B cell (primary cell): ENCODE measurements around the gene TPSAB1. TPM values are rescaled to one million over a fixed set of nuclear protein-coding genes. Genes with fewer than 3 reads are reported as not detected.
"Not testable (repeated sequence)": the region's sequence is repeated elsewhere in the genome, so short reads cannot be mapped to it uniquely, and the experiment has no call there.

ENCODE experiments used
- ATAC-seq: fragments of 200-7000 bp; cut with Tn5 transposase; one replicate; pipeline ENCODE4 v1.10.0; 2021; ENCODE audit warnings: low read depth, mild to moderate bottlenecking, moderate number of reproducible peaks, moderate library complexity
- CTCF ChIA-PET: fragments of 350-600 bp; sonication (Branson Sonifier 250); formaldehyde crosslinking; loops from one replicate; lab custom pipeline; 2021; ENCODE audit warnings: antibody characterized with exemption, inconsistent platforms; lab: Charles Lee
- POLR2A ChIA-PET: fragments of 350-600 bp; sonication (Branson Sonifier 250); formaldehyde crosslinking; loops from one replicate; lab custom pipeline; 2021; ENCODE audit warnings: antibody characterized with exemption; lab: Charles Lee
- DNase-seq: peaks from one replicate; pipeline ENCODE4 v3.0.0; 2013
- H2AFZ ChIP-seq: 2 replicates; pipeline ENCODE4 v1.6.1; 2012; ENCODE audit warnings: mild to moderate bottlenecking, low read depth, low read length; ENCODE audit not compliant: insufficient read depth, poor library complexity, severe bottlenecking
- H3K27ac ChIP-seq, 2 donors: 1 replicate in 1 of 2; 2 replicates in 1 of 2; pipeline ENCODE4 v1.5.1; 2012 to 2013; ENCODE audit warnings: low read length in 2 of 2, mild to moderate bottlenecking in 2 of 2, moderate library complexity in 1 of 2
- H3K27me3 ChIP-seq, 4 experiments: fragments of 200-600 bp in 1 of 4; sonication (generic) in 1 of 4; replicated peaks in 1 of 4; 1 replicate in 2 of 4; 2 replicates in 2 of 4; pipeline versions ENCODE4 v1.6.1 to v1.7.0; 2013 to 2016; ENCODE audit warnings: low read length in 3 of 4, mild to moderate bottlenecking in 2 of 4, mixed read lengths in 1 of 4, moderate library complexity in 1 of 4; ENCODE audit not compliant: insufficient read depth in 4 of 4, control insufficient read depth in 3 of 4; ENCODE audit errors: control extremely low read depth in 1 of 4
- H3K36me3 ChIP-seq, 2 experiments: replicated peaks in 1 of 2; 1 replicate in 1 of 2; 2 replicates in 1 of 2; pipeline versions ENCODE4 v1.6.1 to v1.7.1; 2013; ENCODE audit warnings: low read length in 1 of 2; ENCODE audit not compliant: insufficient read depth in 2 of 2, control insufficient read depth in 1 of 2; ENCODE audit errors: control extremely low read depth in 1 of 2, extremely low read depth in 1 of 2
- H3K4me1 ChIP-seq, 2 donors: fragments of 200-600 bp in 1 of 2; sonication (generic) in 1 of 2; 1 replicate in 1 of 2; 2 replicates in 1 of 2; pipeline versions ENCODE4 v1.5.1 to v1.6.1; 2013 to 2017; ENCODE audit warnings: low read length in 2 of 2; ENCODE audit not compliant: control insufficient read depth in 2 of 2, insufficient read depth in 2 of 2
- H3K4me2 ChIP-seq: replicated peaks from 2 replicates; pipeline ENCODE3; 2012; ENCODE audit warnings: mild to moderate bottlenecking, low read depth, low read length; ENCODE audit not compliant: poor library complexity, severe bottlenecking
- H3K4me3 ChIP-seq, 5 experiments: fragments of 200-600 bp in 1 of 5; sonication (generic) in 1 of 5; 1 replicate in 3 of 5; 2 replicates in 2 of 5; pipeline versions ENCODE4 v1.5.1 to v1.7.0; 2011 to 2016; ENCODE audit warnings: low read length in 4 of 5, mild to moderate bottlenecking in 4 of 5, low read depth in 2 of 5, control low read depth in 1 of 5, moderate library complexity in 1 of 5; ENCODE audit not compliant: insufficient read depth in 1 of 5; ENCODE audit errors: control extremely low read depth in 1 of 5, extremely low read depth in 1 of 5
- H3K79me2 ChIP-seq: fragments of 200-600 bp; sonication (generic); one replicate; pipeline ENCODE4 v1.6.0; 2016; ENCODE audit warnings: low read length; ENCODE audit not compliant: control insufficient read depth, insufficient read depth
- H3K9ac ChIP-seq: fragments of 200-600 bp; sonication (generic); 2 replicates; pipeline ENCODE4 v1.6.1; 2017; ENCODE audit warnings: mild to moderate bottlenecking, low read length, moderate library complexity
- H3K9me3 ChIP-seq, 3 donors: one replicate each; pipeline versions ENCODE4 v1.6.1 to v1.7.1; 2013; ENCODE audit warnings: low read length in 2 of 3; ENCODE audit not compliant: control insufficient read depth in 2 of 3, insufficient read depth in 1 of 3; ENCODE audit errors: control extremely low read depth in 1 of 3
- H4K20me1 ChIP-seq: 2 replicates; pipeline ENCODE4 v1.6.0; 2012; ENCODE audit warnings: mild to moderate bottlenecking, low read length; ENCODE audit not compliant: insufficient read depth, control insufficient read depth, poor library complexity, severe bottlenecking
- H3K27ac Mint-ChIP-seq: one replicate; pipeline ENCODE4 v1.8.0; 2021; ENCODE audit warnings: mixed read lengths
- H3K27me3 Mint-ChIP-seq: one replicate; pipeline ENCODE4 v1.8.0; 2021; ENCODE audit warnings: mixed read lengths
- H3K4me1 Mint-ChIP-seq: one replicate; pipeline ENCODE4 v1.8.0; 2021; ENCODE audit warnings: mixed read lengths
- H3K4me3 Mint-ChIP-seq: one replicate; pipeline ENCODE4 v1.8.0; 2021; ENCODE audit warnings: mixed read lengths
- H3K9me3 Mint-ChIP-seq: one replicate; pipeline ENCODE4 v1.8.0; 2022; ENCODE audit warnings: mixed read lengths; ENCODE audit not compliant: insufficient read depth
- CTCF ChIP-seq: fragments of 200-600 bp; IDR thresholded peaks from one replicate; pipeline ENCODE4 v1.8.0; 2022; ENCODE audit warnings: antibody characterized with exemption, mild to moderate bottlenecking
- EZH2 ChIP-seq: IDR thresholded peaks from 2 replicates; pipeline ENCODE4 v1.6.1; 2012; ENCODE audit warnings: borderline replicate concordance, low read depth, mild to moderate bottlenecking, moderate library complexity, low read length; ENCODE audit not compliant: insufficient read depth, poor library complexity, severe bottlenecking
- WGBS: methylation state at CpG from one replicate; pipeline ENCODE4 v1.1.5; 2013; ENCODE audit warnings: missing lambda C conversion rate; ENCODE audit not compliant: insufficient coverage; 5-methylcytosine and 5-hydroxymethylcytosine counted together
- intact Hi-C: fragments of 100-400 bp; cut with micrococcal nuclease; formaldehyde crosslinking; loops from one replicate; pipeline ENCODE4 v1.10.0; 2022
- polyA plus RNA-seq: library from polyadenylated mRNA; depleted of rRNA; stranded (reverse); fragments of >200 nt; gene quantifications from 2 replicates; pipeline ENCODE4 v1.2.3, GENCODE V29; 2012
- total RNA-seq, 2 donors: library from RNA; stranded (reverse); fragments of 120-200 nt in 1 of 2; gene quantifications; 1 replicate in 1 of 2; 2 replicates in 1 of 2; pipeline versions ENCODE4 v1.2.3 to v1.2.4, GENCODE V29; 2013 to 2022

TPSAB1 gene
- total and polyA plus RNA-seq, 2 donors (not counting 1 experiment from before 2014, with no cell fraction given), result not detected

GRCh38 chr16:1265826-1266225, 25.3 kb downstream of the TPSAB1 start:
- H3K27ac ChIP-seq, result no peak overlapping the region
- H2AFZ ChIP-seq, result no peak overlapping the region
- H3K4me1 ChIP-seq, result no peaks in the 10 kb centered on the region
- H3K4me2 ChIP-seq, result no peak overlapping the region
- intact Hi-C loops, result no loop called here
- no peak for DNase-seq
- peaks cover 5% of the 10 kb centered on the region for H3K9me3 Mint-ChIP-seq
- H3K4me1 Mint-ChIP-seq, result no peaks in the 10 kb centered on the region
- peaks cover 0 to 4% (median 0%) of the 10 kb centered on the region in 3 donors for H3K9me3 ChIP-seq
- no peak overlapping the region for H3K9ac ChIP-seq
- TF ChIP-seq CTCF (no peak), EZH2 (no peak)
- no peak overlapping the region for H3K4me3 Mint-ChIP-seq
- no peak overlapping the region for H3K27ac Mint-ChIP-seq
- ATAC-seq, result no peak
- peaks cover 20% of the 10 kb centered on the region for H3K27me3 Mint-ChIP-seq
- ChIA-PET POLR2A (no interaction called here), CTCF (no interaction called here)
- peaks cover 0 to 24% (median 7%) of the 10 kb centered on the region in 4 experiments for H3K27me3 ChIP-seq
- no peaks in the 10 kb centered on the region for H4K20me1 ChIP-seq
- H3K4me3 ChIP-seq, result no peak overlapping the region
- WGBS, result 89% methylated on average over 19 of the region's 19 CpGs
- H3K79me2 ChIP-seq, result no peaks in the 10 kb centered on the region
- no peaks in the 10 kb centered on the region for H3K36me3 ChIP-seq

GRCh38 chr16:1269418-1269817, 28.9 kb downstream of the TPSAB1 start:
- H3K9me3 Mint-ChIP-seq, H2AFZ ChIP-seq, H3K9ac ChIP-seq, H3K36me3 ChIP-seq, H3K27ac ChIP-seq, H3K4me3 ChIP-seq, H3K79me2 ChIP-seq, CTCF ChIA-PET, H3K4me1 Mint-ChIP-seq, POLR2A ChIA-PET, ATAC-seq, H3K27ac Mint-ChIP-seq, DNase-seq, H3K4me3 Mint-ChIP-seq, H3K9me3 ChIP-seq, H3K4me2 ChIP-seq, H4K20me1 ChIP-seq, intact Hi-C loops, H3K4me1 ChIP-seq: not testable (repeated sequence)
- 97% methylated on average over 7 of the region's 7 CpGs for WGBS
- peaks cover 18% of the 10 kb centered on the region for H3K27me3 Mint-ChIP-seq
- peaks cover 0 to 19% (median 3%) of the 10 kb centered on the region in 4 experiments for H3K27me3 ChIP-seq
